Type B pancreatic cell (in vitro differentiated cells): ENCODE data around the gene S100A3. TPM values are rescaled to one million over a fixed set of nuclear protein-coding genes. Genes with fewer than 3 reads are reported as not detected.

Experiments used
- DNase-seq: peaks from one replicate; pipeline ENCODE4 v3.0.0; 2021; ENCODE audit warnings: mixed read lengths; ENCODE audit not compliant: unreplicated experiment; ENCODE audit errors: extremely low spot score
- H3K27ac Mint-ChIP-seq: 2 replicates; pipeline ENCODE4 v1.8.0; 2021; ENCODE audit warnings: mild to moderate bottlenecking, mixed read lengths
- H3K27me3 Mint-ChIP-seq: 2 replicates; pipeline ENCODE4 v1.8.0; 2021; ENCODE audit warnings: mixed read lengths
- H3K36me3 Mint-ChIP-seq: 2 replicates; pipeline ENCODE4 v1.8.0; 2021; ENCODE audit warnings: mixed read lengths
- H3K4me1 Mint-ChIP-seq: one replicate; pipeline ENCODE4 v1.8.0; 2021; ENCODE audit warnings: mixed read lengths; ENCODE audit not compliant: unreplicated experiment
- H3K4me3 Mint-ChIP-seq: 2 replicates; pipeline ENCODE4 v1.8.0; 2021; ENCODE audit warnings: mild to moderate bottlenecking, mixed read lengths
- H3K9me3 Mint-ChIP-seq: 2 replicates; pipeline ENCODE4 v1.8.0; 2021; ENCODE audit warnings: mixed read lengths
- total RNA-seq: library from RNA; stranded (reverse); gene quantifications from 2 replicates; pipeline ENCODE4 v1.2.1, GENCODE V29; 2021; ENCODE audit warnings: low replicate concordance
- TF ChIP-seq, protein P1 (sequence below): fragments of 200-600 bp; sonication (generic); conservative IDR thresholded peaks from 2 replicates; pipeline ENCODE4 v1.5.0; 2021; ENCODE audit warnings: antibody characterized with exemption, mild to moderate bottlenecking

S100A3 gene
- total RNA-seq, 1 donor from 2014 or later: 1.4 TPM

DNA sequence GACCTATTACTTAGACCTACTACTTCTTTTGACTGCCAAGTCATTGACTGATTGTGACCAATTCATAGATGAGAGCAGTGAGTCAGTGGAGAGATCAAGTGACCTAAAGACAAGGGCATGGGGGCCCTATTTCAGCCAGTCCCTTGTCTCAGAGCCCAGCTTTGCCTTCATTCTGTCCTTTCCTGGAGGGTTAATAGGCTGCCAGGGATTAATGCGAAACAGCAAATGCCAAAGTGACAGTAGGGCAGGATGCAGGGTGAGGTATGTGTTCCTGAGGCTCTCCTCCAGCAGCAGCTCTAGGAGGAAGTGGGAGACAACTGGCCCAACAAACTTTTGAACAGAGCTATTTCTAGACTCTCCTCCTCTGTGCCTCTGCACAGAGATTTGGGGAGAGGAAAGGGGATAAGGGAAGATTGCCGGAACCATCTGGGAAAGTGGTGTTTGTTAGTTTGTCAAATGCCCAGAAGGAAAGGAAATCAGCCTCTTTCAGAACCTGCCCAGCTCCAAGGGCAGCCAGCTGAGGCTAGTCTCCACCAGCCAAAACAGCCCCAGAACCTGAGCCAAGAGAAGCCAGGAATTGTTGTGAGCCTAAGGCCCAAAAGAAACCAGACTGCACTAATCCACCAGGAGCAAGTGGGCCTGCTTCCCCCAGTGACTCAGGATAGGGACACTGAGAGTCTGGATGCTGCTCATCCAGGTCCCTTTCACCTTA lies 4.9 kb upstream of the S100A3 start:
- TF ChIP-seq, protein P1, sequence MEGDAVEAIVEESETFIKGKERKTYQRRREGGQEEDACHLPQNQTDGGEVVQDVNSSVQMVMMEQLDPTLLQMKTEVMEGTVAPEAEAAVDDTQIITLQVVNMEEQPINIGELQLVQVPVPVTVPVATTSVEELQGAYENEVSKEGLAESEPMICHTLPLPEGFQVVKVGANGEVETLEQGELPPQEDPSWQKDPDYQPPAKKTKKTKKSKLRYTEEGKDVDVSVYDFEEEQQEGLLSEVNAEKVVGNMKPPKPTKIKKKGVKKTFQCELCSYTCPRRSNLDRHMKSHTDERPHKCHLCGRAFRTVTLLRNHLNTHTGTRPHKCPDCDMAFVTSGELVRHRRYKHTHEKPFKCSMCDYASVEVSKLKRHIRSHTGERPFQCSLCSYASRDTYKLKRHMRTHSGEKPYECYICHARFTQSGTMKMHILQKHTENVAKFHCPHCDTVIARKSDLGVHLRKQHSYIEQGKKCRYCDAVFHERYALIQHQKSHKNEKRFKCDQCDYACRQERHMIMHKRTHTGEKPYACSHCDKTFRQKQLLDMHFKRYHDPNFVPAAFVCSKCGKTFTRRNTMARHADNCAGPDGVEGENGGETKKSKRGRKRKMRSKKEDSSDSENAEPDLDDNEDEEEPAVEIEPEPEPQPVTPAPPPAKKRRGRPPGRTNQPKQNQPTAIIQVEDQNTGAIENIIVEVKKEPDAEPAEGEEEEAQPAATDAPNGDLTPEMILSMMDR: no peak
- no peak for DNase-seq
- H3K9me3 Mint-ChIP-seq: no peaks in the 10 kb centered on the region
- no peaks in the 10 kb centered on the region for H3K36me3 Mint-ChIP-seq
- no peaks in the 10 kb centered on the region for H3K27me3 Mint-ChIP-seq
- H3K4me3 Mint-ChIP-seq: no peak overlapping the region
- peaks cover 38% of the 10 kb centered on the region for H3K4me1 Mint-ChIP-seq
- H3K27ac Mint-ChIP-seq: peak overlapping the region; percentile 73

DNA sequence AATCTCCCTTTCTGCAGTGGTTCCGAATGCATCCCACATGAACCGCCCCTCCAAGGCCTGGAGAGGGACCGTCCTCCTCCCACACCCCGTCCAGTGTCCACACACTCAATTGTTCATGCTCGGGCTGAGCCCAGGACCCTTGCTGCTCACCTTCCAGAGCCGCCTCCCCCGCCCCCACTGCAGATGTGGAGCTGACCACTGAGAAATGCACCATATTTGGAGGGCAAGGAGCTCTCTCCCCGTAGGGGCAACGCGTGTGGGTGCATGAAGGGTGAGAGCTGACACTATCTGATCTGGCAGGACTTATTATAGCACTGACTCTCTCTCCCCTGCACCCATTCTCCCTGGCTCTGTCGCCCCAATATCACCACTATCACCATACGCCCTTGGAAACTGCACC lies 4.0 kb upstream of the S100A3 start:
- H3K36me3 Mint-ChIP-seq: no peaks in the 10 kb centered on the region
- H3K27ac Mint-ChIP-seq: peak overlapping the region; percentile 73
- H3K4me3 Mint-ChIP-seq: no peak overlapping the region
- H3K9me3 Mint-ChIP-seq: no peaks in the 10 kb centered on the region
- no peaks in the 10 kb centered on the region for H3K27me3 Mint-ChIP-seq
- H3K4me1 Mint-ChIP-seq: peaks cover 45% of the 10 kb centered on the region
- TF ChIP-seq, protein P1: no peak
- DNase-seq: no peak

DNA sequence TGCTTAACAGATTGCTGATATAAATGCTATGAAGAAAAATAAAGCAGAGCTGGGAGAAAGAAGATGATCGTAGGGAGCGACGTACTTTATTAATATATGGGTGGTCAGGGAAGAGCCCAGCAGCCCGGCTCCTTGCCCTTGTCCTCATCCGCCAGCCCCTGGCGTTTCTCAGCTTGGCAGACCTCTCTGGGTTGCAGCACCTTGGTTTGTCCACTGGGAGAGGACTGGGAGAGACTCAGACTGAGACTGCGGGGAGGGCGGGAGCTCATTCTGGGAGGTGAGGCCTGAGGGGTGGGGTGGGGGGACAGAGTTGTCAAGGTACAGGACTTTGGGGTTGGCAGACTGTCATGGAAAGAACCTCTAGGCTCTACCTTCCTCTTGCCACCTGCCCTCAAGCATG lies 3.3 kb upstream of the S100A3 start:
- no peaks in the 10 kb centered on the region for H3K9me3 Mint-ChIP-seq
- no peaks in the 10 kb centered on the region for H3K27me3 Mint-ChIP-seq
- TF ChIP-seq, protein P1: no peak
- H3K36me3 Mint-ChIP-seq: no peaks in the 10 kb centered on the region
- H3K4me3 Mint-ChIP-seq: no peak overlapping the region
- H3K4me1 Mint-ChIP-seq: peaks cover 45% of the 10 kb centered on the region
- DNase-seq: no peak
- H3K27ac Mint-ChIP-seq: no peak overlapping the region

DNA sequence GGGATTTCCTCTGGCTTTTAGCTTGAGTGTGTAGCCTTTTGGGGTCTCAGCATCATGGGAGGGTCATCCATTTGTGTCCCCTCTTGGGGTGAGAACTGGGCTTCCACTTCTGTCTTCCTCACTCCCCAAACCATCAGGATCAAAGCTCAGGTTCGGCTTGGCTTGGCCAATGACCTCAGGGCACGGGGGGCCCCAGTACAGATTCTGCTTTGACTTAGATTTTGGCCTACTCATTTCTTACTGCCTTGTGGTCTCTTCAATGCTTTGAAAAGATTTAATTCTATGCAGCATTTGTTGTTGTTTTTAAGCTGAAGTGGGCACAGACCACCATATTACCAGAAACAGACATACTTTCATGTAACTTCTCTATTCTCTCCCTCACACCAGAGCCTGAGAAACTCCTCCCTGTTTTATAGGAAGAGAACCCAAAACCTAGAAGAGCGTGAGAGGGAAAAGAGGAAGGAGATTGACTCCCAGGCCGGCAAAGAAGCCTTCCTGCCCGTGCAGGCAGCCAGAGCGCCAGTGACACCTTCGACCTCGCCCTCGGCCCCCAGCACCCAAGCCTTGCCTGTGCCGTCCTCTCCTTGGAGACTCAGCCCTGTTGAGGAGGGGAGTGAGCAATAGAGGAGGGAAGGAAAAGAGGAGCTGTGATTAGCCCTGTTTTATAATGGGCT lies 1.9 kb upstream of the S100A3 start:
- Mint-ChIP-seq H3K27me3 (no peaks in the 10 kb centered on the region), H3K27ac (peak overlapping the region; percentile 47), H3K4me3 (no peak overlapping the region), H3K9me3 (no peaks in the 10 kb centered on the region), H3K36me3 (no peaks in the 10 kb centered on the region), H3K4me1 (peaks cover 49% of the 10 kb centered on the region)
- DNase-seq: no peak
- TF ChIP-seq, protein P1: no peak

DNA sequence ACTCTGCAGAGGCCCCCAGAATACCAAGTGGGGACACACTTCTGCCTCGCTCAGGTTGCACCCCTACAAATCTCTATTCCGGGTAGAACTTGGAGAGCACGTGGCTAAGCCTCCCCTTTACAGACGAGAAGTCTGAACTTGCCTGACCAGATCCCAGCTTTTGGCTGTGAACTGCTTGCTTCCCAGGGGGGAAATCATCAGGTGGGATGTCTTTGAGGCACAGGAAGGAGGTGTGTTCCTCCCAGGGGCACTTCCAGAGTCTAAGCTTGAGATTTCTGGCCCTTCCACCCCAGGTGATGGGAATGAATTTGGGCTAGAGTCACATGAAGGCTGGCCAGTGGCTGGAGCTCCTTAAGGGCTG lies 1.3 kb upstream of the S100A3 start:
- TF ChIP-seq, protein P1: no peak
- Mint-ChIP-seq H3K27ac (peak overlapping the region; percentile 29), H3K9me3 (no peaks in the 10 kb centered on the region), H3K4me3 (no peak overlapping the region), H3K4me1 (peaks cover 55% of the 10 kb centered on the region), H3K36me3 (no peaks in the 10 kb centered on the region), H3K27me3 (no peaks in the 10 kb centered on the region)
- DNase-seq: no peak
